Kidney capillary endothelial cell (primary cell): ENCODE data around the gene PLVAP.
A peak's percentile ranks its signal among the peaks of the same experiment; 100 is the strongest.

ENCODE experiments used
- DNase-seq: peaks from one replicate; pipeline ENCODE4 v3.0.0-alpha.2; 2018; ENCODE audit warnings: low spot score

Gene PLVAP

GRCh38 chr19:17333611-17334413 lies 43.3 kb downstream of the PLVAP start:
- DNase-seq: no peak

GRCh38 chr19:17332677-17333581 lies 44.2 kb downstream of the PLVAP start:
- DNase-seq: peak; percentile 49

GRCh38 chr19:17332360-17332676 lies 44.8 kb downstream of the PLVAP start:
- no peak for DNase-seq

DNA sequence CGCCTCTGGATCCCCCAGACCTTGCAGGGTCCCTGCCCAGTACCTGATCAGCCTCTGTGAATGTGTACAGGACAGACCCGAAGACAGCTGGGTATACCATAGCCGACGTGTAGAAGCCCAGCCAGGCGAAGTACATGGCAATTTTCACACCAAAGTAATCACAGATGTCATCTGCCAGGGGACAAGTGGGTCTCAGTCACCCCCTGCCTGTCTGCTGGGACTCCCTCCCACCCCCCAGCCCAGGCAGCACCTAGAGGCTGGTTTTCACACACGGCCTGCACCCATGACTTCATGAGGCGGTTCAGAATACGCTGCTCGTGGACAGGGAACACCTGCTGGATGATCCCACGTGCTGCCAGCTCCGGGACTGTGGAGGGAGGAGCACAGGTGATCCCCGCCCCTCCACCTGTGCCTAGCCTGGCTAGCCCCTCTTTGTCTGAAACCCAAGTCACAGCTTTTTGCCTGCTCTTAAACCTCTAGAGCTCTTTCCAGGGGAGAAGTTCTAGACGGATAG lies 46.0 kb downstream of the PLVAP start:
- DNase-seq: no peak

DNA sequence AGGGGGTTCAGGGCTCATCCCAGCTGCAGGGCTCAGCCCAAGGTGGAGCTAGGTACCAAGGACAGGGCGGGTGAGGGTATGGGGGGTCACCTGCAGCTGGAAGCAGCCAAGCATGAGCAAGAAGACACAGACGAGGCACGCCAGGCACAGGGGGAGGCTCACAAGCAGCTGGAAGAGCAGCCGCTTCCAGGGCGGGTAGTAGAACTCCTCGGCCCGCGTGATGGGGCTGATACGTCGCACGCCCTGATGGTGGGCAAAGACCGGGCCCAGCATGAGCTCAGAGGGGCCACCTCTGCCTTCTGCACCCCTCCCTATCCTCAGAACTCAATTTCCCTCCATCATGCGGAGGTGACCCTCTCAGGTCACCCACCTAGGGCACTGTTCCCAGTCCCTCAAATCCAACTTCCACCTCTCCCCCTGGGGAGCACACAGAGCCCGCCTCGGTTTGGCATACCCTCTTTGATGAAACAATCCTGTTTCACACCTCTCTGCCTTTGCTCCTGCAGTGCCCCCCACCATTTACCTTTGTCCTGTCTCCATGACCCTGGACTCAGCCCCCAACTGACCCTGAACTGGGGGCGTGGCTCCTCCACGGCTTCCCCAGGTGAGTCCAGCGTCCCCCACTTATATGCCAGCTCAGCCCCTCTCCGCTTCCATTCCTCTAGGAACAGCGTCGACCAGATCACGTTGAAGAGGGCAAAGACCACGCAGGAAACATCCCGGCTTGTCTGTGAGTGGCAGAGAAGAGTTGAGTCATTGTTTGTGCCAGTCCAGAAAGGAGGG lies 46.7 kb downstream of the PLVAP start:
- no peak for DNase-seq

- DNase-seq: no peak
Observed at GRCh38 chr19:17329366-17330261, 47.5 kb downstream of the PLVAP start.

GRCh38 chr19:17328517-17329365 lies 48.4 kb downstream of the PLVAP start:
- no peak for DNase-seq

GRCh38 chr19:17327654-17328516 lies 49.3 kb downstream of the PLVAP start:
- DNase-seq: no peak

DNA sequence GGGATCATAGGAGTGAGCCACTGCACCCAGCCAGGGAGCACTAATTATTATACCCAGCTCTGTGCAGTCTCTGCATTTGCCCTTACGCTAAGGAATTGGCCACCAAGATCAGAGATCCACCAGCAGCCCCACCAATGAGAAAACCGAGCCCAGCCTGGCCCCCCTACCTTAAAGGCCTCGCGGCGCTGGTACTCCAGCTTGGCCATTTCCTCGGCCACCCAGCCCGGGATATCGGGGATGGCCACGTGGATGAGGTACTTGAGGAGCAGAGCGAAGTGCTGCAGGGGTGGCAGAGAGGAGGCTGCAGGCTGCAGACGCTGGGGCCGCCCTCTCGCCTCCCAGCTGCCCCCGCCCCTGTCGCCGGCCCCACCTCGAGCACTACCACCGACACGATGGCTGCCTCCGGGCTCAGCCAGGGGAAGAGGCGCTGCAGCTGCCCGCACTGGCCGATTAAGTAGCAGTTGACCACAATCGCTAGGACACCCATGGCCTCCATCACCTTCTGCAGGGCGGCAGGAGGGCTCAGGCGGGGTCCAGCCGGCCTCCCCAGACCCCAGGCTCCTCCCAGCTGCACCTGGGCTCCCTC lies 50.0 kb downstream of the PLVAP start:
- no peak for DNase-seq

GRCh38 chr19:17326595-17326966 lies 50.6 kb downstream of the PLVAP start:
- no peak for DNase-seq

GRCh38 chr19:17325881-17326594 lies 51.1 kb downstream of the PLVAP start:
- no peak for DNase-seq

DNA sequence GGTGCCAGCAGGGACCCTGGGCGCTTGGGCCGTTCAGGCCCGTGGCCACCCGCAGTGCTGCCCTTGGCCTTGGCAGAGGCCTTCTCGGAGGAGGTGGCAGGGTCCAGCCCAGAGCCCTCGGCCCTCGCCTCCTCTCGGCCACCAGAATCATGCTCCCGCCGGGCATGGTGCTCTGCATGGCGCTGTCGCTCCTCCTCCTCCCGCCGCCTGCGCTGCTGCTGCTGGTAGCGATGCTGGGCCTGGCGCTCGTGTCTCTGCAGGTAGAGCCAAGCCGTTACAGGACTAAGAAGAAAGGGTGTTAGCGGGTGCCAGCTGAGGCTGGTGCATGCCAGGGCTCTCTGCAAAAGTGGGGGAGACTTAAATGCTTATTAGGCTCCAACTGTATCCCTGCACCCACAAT lies 52.0 kb downstream of the PLVAP start:
- no peak for DNase-seq

GRCh38 chr19:17324357-17325114 lies 52.6 kb downstream of the PLVAP start:
- no peak for DNase-seq

GRCh38 chr19:17323964-17324332 lies 53.2 kb downstream of the PLVAP start:
- no peak for DNase-seq

GRCh38 chr19:17323300-17323963 lies 53.7 kb downstream of the PLVAP start:
- DNase-seq: no peak

- DNase-seq: no peak
Observed at GRCh38 chr19:17322854-17323253, 54.3 kb downstream of the PLVAP start.
